Stimulated activated CD8-positive, alpha-beta memory T cell treated with anti-CD3 and anti-CD28 coated beads, Interleukin-15, amount 100 ng/mL, for 48 hours (primary cell): Measurements from ENCODE around the gene C9orf50.
"Not testable (repeated sequence)": the region's sequence is repeated elsewhere in the genome, so short reads cannot be mapped to it uniquely, and the experiment has no call there.

Source experiments
- DNase-seq, 2 donors: peaks; one replicate each; pipeline ENCODE4 v3.0.0-alpha.2; 2020; ENCODE audit warnings: low read depth in 2 of 2

Gene C9orf50

GRCh38 chr9:129610473-129611306, 10.2 kb downstream of the C9orf50 start:
- DNase-seq = peak; percentile 52 to 61

- no peak for DNase-seq
These were observed 10.8 kb downstream of the C9orf50 start for GRCh38 chr9:129610213-129610472.

- DNase-seq = no peak
These were observed 11.3 kb downstream of the C9orf50 start for GRCh38 chr9:129609486-129610212.

- DNase-seq = no peak
These were observed 12.1 kb downstream of the C9orf50 start for GRCh38 chr9:129608561-129609481.

GRCh38 chr9:129607027-129607387, 13.9 kb downstream of the C9orf50 start:
- DNase-seq = no peak

- no peak for DNase-seq
These were observed 14.5 kb downstream of the C9orf50 start for GRCh38 chr9:129606161-129607026.

GRCh38 chr9:129604766-129605163, 16.1 kb downstream of the C9orf50 start:
- no peak for DNase-seq

GRCh38 chr9:129604056-129604765, 16.7 kb downstream of the C9orf50 start:
- DNase-seq = no peak

- DNase-seq = no peak
These were observed 18.1 kb downstream of the C9orf50 start for GRCh38 chr9:129602598-129603415.

GRCh38 chr9:129601082-129601674, 19.7 kb downstream of the C9orf50 start:
- no peak for DNase-seq

- DNase-seq = no peak
These were observed 22.8 kb downstream of the C9orf50 start for GRCh38 chr9:129598089-129598596.

- DNase-seq = peak in 1 of 2 donors; percentile 19
These were observed 23.4 kb downstream of the C9orf50 start for GRCh38 chr9:129597355-129598088.

GRCh38 chr9:129596541-129597331, 24.2 kb downstream of the C9orf50 start:
- no peak for DNase-seq

- no peak for DNase-seq
These were observed 24.9 kb downstream of the C9orf50 start for GRCh38 chr9:129595903-129596540.

GRCh38 chr9:129595311-129595741, 25.6 kb downstream of the C9orf50 start:
- no peak for DNase-seq

GRCh38 chr9:129594632-129595031, 26.3 kb downstream of the C9orf50 start:
- no peak for DNase-seq

GRCh38 chr9:129592790-129593189, 28.1 kb downstream of the C9orf50 start:
- not testable (repeated sequence) for DNase-seq
